SK-N-SH treated with all-trans-retinoic acid at 6 μM for 48 hours (cell line): ENCODE data around the gene TUBB8B.
"Not testable (repeated sequence)": the region's sequence is repeated elsewhere in the genome, so short reads cannot be mapped to it uniquely, and the experiment has no call there.

Experiments used
- BACH2 ChIP-seq: fragments of 250-450 bp; sonication (Bioruptor Pico); IDR thresholded peaks from 2 replicates; pipeline ENCODE4 v1.9.0; 2021; ENCODE audit warnings: mild to moderate bottlenecking, borderline replicate concordance
- GLIS3 ChIP-seq: fragments of 250-450 bp; sonication (Bioruptor Pico); IDR thresholded peaks from 2 replicates; pipeline ENCODE4 v1.5.0; 2020; ENCODE audit warnings: mild to moderate bottlenecking, moderate library complexity
- ISL1 ChIP-seq: fragments of 250-450 bp; sonication (Bioruptor Pico); IDR thresholded peaks from 2 replicates; pipeline ENCODE4 v2.1.2; 2022; ENCODE audit warnings: mild to moderate bottlenecking, moderate library complexity
- OSR1 ChIP-seq: fragments of 250-450 bp; sonication (Bioruptor Pico); IDR thresholded peaks from 2 replicates; pipeline ENCODE4 v1.8.0; 2022; ENCODE audit warnings: moderate library complexity, mild to moderate bottlenecking, inconsistent platforms
- PPARA ChIP-seq: fragments of 250-450 bp; sonication (Bioruptor Pico); IDR thresholded peaks from 2 replicates; pipeline ENCODE4 v1.5.0; 2020; ENCODE audit warnings: mild to moderate bottlenecking, borderline replicate concordance
- TCF4 ChIP-seq: fragments of 250-450 bp; sonication (Bioruptor Pico); IDR thresholded peaks from 2 replicates; pipeline ENCODE4 v1.8.0; 2021; ENCODE audit warnings: mild to moderate bottlenecking, moderate library complexity, borderline replicate concordance
- ZFP3 ChIP-seq: fragments of 250-450 bp; sonication (Bioruptor Pico); IDR thresholded peaks from 2 replicates; pipeline ENCODE4 v1.5.0; 2020; ENCODE audit warnings: mild to moderate bottlenecking, moderate library complexity
- ZFP30 ChIP-seq: fragments of 450-650 bp; formaldehyde crosslinking; IDR thresholded peaks from 2 replicates; pipeline ENCODE4 v1.5.0; 2022; ENCODE audit warnings: mild to moderate bottlenecking, moderate library complexity
- ZNF8 ChIP-seq: fragments of 450-650 bp; formaldehyde crosslinking; IDR thresholded peaks from 2 replicates; pipeline ENCODE4 v1.5.0; 2020; ENCODE audit warnings: mild to moderate bottlenecking, moderate library complexity
- TF ChIP-seq, protein P1 (sequence below): fragments of 250-450 bp; sonication (Bioruptor Pico); IDR thresholded peaks from 2 replicates; pipeline ENCODE4 v1.5.1; 2020; ENCODE audit warnings: low read depth, mild to moderate bottlenecking, moderate library complexity
- TF ChIP-seq, protein P2 (sequence below): fragments of 250-450 bp; sonication (Bioruptor Pico); IDR thresholded peaks from 2 replicates; pipeline ENCODE4 v1.8.0; 2020; ENCODE audit warnings: mild to moderate bottlenecking, moderate library complexity, borderline replicate concordance
- TF ChIP-seq, protein P3 (sequence below): fragments of 250-450 bp; sonication (Bioruptor Pico); IDR thresholded peaks from 2 replicates; pipeline ENCODE4 v1.5.0; 2020; ENCODE audit warnings: mild to moderate bottlenecking, moderate library complexity
- TF ChIP-seq, protein P4 (sequence below): fragments of 250-450 bp; sonication (Bioruptor Pico); IDR thresholded peaks from 2 replicates; pipeline ENCODE4 v1.8.0; 2021; ENCODE audit warnings: low read depth, mild to moderate bottlenecking, moderate library complexity, borderline replicate concordance

DNA sequence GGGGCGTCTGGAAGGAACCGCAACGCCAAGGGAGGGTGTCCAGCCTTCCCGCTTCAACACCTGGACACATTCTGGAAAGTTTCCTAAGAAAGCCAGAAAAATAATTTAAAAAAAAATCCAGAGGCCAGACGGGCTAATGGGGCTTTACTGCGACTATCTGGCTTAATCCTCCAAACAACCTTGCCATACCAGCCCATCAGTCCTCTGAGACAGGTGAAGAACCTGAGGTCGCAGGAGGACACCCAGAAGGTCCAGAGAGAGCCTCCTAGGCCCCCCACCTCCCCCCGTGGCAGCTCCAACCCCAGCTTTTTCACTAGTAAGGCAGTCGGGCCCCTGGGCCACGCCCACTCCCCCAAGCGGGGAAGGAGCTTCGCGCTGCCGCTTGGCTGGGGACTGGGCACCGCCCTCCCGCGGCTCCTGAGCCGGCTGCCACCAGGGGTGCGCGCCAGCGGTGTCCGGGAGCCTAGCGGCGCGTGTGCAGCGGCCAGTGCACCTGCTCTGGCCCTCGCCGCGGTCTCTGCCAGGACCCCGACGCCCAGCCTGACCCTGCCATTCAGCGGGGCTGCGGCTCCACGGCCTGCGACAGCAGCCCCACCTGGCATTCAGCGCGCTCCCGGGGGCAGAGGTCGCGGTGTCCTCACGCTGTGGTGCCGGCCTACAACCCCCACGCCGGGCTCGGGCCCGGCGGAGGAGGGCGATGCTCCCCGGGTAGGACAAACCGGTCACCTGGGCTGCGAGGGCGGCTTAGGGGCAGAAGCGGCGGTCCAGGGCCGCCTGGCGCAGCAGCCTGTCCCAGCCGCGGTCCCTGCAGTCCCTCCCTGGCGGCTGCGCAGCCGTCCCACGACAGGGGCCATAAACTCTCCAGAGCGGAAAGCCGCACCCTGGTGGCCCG is 37.8 kb downstream of the TUBB8B start:
- TF ChIP-seq, protein P1, sequence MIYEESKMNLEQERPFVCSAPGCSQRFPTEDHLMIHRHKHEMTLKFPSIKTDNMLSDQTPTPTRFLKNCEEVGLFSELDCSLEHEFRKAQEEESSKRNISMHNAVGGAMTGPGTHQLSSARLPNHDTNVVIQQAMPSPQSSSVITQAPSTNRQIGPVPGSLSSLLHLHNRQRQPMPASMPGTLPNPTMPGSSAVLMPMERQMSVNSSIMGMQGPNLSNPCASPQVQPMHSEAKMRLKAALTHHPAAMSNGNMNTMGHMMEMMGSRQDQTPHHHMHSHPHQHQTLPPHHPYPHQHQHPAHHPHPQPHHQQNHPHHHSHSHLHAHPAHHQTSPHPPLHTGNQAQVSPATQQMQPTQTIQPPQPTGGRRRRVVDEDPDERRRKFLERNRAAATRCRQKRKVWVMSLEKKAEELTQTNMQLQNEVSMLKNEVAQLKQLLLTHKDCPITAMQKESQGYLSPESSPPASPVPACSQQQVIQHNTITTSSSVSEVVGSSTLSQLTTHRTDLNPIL (CRISPR knock-in tag), result not testable (repeated sequence)
- not testable (repeated sequence) for TF ChIP-seq BACH2 (CRISPR knock-in tag); PPARA (CRISPR knock-in tag); ZNF8 (CRISPR knock-in tag); ZFP30 (CRISPR knock-in tag); TCF4; ZFP3 (CRISPR knock-in tag); OSR1 (CRISPR knock-in tag); ISL1; GLIS3 (CRISPR knock-in tag)
- TF ChIP-seq, protein P2, sequence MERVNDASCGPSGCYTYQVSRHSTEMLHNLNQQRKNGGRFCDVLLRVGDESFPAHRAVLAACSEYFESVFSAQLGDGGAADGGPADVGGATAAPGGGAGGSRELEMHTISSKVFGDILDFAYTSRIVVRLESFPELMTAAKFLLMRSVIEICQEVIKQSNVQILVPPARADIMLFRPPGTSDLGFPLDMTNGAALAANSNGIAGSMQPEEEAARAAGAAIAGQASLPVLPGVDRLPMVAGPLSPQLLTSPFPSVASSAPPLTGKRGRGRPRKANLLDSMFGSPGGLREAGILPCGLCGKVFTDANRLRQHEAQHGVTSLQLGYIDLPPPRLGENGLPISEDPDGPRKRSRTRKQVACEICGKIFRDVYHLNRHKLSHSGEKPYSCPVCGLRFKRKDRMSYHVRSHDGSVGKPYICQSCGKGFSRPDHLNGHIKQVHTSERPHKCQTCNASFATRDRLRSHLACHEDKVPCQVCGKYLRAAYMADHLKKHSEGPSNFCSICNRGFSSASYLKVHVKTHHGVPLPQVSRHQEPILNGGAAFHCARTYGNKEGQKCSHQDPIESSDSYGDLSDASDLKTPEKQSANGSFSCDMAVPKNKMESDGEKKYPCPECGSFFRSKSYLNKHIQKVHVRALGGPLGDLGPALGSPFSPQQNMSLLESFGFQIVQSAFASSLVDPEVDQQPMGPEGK (CRISPR knock-in tag), result not testable (repeated sequence)
- TF ChIP-seq, protein P3, sequence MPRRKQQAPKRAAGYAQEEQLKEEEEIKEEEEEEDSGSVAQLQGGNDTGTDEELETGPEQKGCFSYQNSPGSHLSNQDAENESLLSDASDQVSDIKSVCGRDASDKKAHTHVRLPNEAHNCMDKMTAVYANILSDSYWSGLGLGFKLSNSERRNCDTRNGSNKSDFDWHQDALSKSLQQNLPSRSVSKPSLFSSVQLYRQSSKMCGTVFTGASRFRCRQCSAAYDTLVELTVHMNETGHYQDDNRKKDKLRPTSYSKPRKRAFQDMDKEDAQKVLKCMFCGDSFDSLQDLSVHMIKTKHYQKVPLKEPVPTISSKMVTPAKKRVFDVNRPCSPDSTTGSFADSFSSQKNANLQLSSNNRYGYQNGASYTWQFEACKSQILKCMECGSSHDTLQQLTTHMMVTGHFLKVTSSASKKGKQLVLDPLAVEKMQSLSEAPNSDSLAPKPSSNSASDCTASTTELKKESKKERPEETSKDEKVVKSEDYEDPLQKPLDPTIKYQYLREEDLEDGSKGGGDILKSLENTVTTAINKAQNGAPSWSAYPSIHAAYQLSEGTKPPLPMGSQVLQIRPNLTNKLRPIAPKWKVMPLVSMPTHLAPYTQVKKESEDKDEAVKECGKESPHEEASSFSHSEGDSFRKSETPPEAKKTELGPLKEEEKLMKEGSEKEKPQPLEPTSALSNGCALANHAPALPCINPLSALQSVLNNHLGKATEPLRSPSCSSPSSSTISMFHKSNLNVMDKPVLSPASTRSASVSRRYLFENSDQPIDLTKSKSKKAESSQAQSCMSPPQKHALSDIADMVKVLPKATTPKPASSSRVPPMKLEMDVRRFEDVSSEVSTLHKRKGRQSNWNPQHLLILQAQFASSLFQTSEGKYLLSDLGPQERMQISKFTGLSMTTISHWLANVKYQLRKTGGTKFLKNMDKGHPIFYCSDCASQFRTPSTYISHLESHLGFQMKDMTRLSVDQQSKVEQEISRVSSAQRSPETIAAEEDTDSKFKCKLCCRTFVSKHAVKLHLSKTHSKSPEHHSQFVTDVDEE (CRISPR knock-in tag), result not testable (repeated sequence)
- TF ChIP-seq, protein P4, sequence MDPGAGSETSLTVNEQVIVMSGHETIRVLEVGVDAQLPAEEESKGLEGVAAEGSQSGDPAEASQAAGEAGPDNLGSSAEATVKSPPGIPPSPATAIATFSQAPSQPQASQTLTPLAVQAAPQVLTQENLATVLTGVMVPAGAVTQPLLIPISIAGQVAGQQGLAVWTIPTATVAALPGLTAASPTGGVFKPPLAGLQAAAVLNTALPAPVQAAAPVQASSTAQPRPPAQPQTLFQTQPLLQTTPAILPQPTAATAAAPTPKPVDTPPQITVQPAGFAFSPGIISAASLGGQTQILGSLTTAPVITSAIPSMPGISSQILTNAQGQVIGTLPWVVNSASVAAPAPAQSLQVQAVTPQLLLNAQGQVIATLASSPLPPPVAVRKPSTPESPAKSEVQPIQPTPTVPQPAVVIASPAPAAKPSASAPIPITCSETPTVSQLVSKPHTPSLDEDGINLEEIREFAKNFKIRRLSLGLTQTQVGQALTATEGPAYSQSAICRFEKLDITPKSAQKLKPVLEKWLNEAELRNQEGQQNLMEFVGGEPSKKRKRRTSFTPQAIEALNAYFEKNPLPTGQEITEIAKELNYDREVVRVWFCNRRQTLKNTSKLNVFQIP (CRISPR knock-in tag), result not testable (repeated sequence)
